Left lung (tissue), 10 donors: ENCODE results near the gene SUCLG2. TPM values are rescaled to one million over a fixed set of nuclear protein-coding genes. Genes with fewer than 3 reads are reported as not detected.
A peak's percentile ranks its signal among the peaks of the same experiment; 100 is the strongest.

Experiments
- ATAC-seq: fragments of 200-7000 bp; cut with Tn5 transposase; one replicate; pipeline ENCODE4 v1.9.1; 2020; ENCODE audit warnings: moderate library complexity
- DNase-seq, 4 donors: peaks; one replicate each; pipeline ENCODE4 v3.0.0-alpha.2; 2013 to 2020
- H3K27ac ChIP-seq, 2 donors: fragments of 200-600 bp; sonication (generic) in 1 of 2; one replicate each; pipeline versions ENCODE4 v1.5.0 to v1.8.0; 2020 to 2021
- H3K27me3 ChIP-seq, 2 donors: fragments of 200-600 bp; sonication (generic) in 1 of 2; one replicate each; pipeline versions ENCODE4 v1.5.0 to v1.8.0; 2020 to 2021
- H3K36me3 ChIP-seq, 2 donors: fragments of 200-600 bp; sonication (generic) in 1 of 2; one replicate each; pipeline versions ENCODE4 v1.5.0 to v1.8.0; 2020 to 2021
- H3K4me1 ChIP-seq, 2 donors: fragments of 200-600 bp; one replicate each; pipeline ENCODE4 v1.8.0; 2021
- H3K4me3 ChIP-seq, 2 donors: fragments of 200-600 bp; sonication (generic) in 1 of 2; one replicate each; pipeline versions ENCODE4 v1.5.0 to v1.8.0; 2020 to 2021; ENCODE audit warnings: mild to moderate bottlenecking in 1 of 2
- H3K9me3 ChIP-seq, 2 donors: fragments of 200-600 bp; sonication (generic) in 1 of 2; one replicate each; pipeline versions ENCODE4 v1.5.0 to v1.8.0; 2020 to 2021
- CTCF ChIP-seq, 2 donors: fragments of 200-600 bp; sonication (generic) in 1 of 2; IDR thresholded peaks; one replicate each; pipeline versions ENCODE4 v1.5.0 to v1.8.0; 2021; ENCODE audit warnings: antibody characterized with exemption in 2 of 2
- intact Hi-C, 2 donors: fragments of 100-400 bp; cut with DNase I; formaldehyde crosslinking; loops; one replicate each; pipeline versions ENCODE4 v1.11.2 to v1.14.2; 2022
- polyA plus RNA-seq, 6 donors: library from polyadenylated mRNA; unstranded; fragments of 120-200 nt; gene quantifications; one replicate each; pipeline ENCODE4 v1.2.1, GENCODE V29; 2013; ENCODE audit not compliant: insufficient read length in 6 of 6
- total RNA-seq, 2 donors: library from RNA; stranded (reverse); fragmentation: NEBNext Ultra II Directional; extraction: Animal tissue kit (Norgen Biotek cat#: 25700); gene quantifications; one replicate each; pipeline ENCODE4 v1.2.1, GENCODE V29; 2021
- donor health status: DM: no; HTN: yes; CAD: no.
- donor health status: DM: no; HTN: no; CAD: no.

SUCLG2 gene
- total and polyA plus RNA-seq, 8 donors: 52.7 to 74.1 (median 60.0) TPM

GRCh38 chr3:67691926-67692325, 37.5 kb upstream of the SUCLG2 start:
- no peak overlapping the region for H3K27ac ChIP-seq
- H3K4me1 ChIP-seq: no peaks in the 10 kb centered on the region
- ATAC-seq (no peak), DNase-seq (no peak)
- intact Hi-C loops: no loop called here
- no peaks in the 10 kb centered on the region for H3K9me3 ChIP-seq
- TF ChIP-seq CTCF (IDR thresholded peaks at IDR 0.05): no peak
- no peaks in the 10 kb centered on the region for H3K36me3 ChIP-seq
- no peak overlapping the region for H3K4me3 ChIP-seq
- no peaks in the 10 kb centered on the region for H3K27me3 ChIP-seq

- H3K4me3 ChIP-seq: no peak overlapping the region
- H3K4me1 ChIP-seq: no peaks in the 10 kb centered on the region
- DNase-seq (no peak), ATAC-seq (no peak)
- intact Hi-C loops: no loop called here
- no peaks in the 10 kb centered on the region for H3K9me3 ChIP-seq
- no peak overlapping the region for H3K27ac ChIP-seq
- no peaks in the 10 kb centered on the region for H3K36me3 ChIP-seq
- TF ChIP-seq CTCF (IDR thresholded peaks at IDR 0.05): no peak
- H3K27me3 ChIP-seq: no peaks in the 10 kb centered on the region
These were observed 36.8 kb upstream of the SUCLG2 start for GRCh38 chr3:67691207-67691606.

GRCh38 chr3:67689806-67690205, 35.4 kb upstream of the SUCLG2 start:
- Histone ChIP-seq H3K9me3 (no peaks in the 10 kb centered on the region), H3K4me3 (no peak overlapping the region), H3K36me3 (no peaks in the 10 kb centered on the region), H3K4me1 (no peaks in the 10 kb centered on the region), H3K27me3 (no peaks in the 10 kb centered on the region), H3K27ac (no peak overlapping the region)
- no peak for DNase-seq
- intact Hi-C loops: no loop called here
- ATAC-seq: no peak
- TF ChIP-seq CTCF (IDR thresholded peaks at IDR 0.05): no peak

GRCh38 chr3:67688231-67688630, 33.8 kb upstream of the SUCLG2 start:
- DNase-seq (no peak), ATAC-seq (peak; percentile 19)
- no peaks in the 10 kb centered on the region for H3K36me3 ChIP-seq
- H3K27me3 ChIP-seq: no peaks in the 10 kb centered on the region
- no peak overlapping the region for H3K4me3 ChIP-seq
- intact Hi-C loops: no loop called here
- H3K27ac ChIP-seq: no peak overlapping the region
- no peak for TF ChIP-seq CTCF (IDR thresholded peaks at IDR 0.05)
- no peaks in the 10 kb centered on the region for H3K4me1 ChIP-seq
- no peaks in the 10 kb centered on the region for H3K9me3 ChIP-seq

GRCh38 chr3:67686069-67686468, 31.7 kb upstream of the SUCLG2 start:
- Histone ChIP-seq H3K4me3 (no peak overlapping the region), H3K9me3 (no peaks in the 10 kb centered on the region), H3K27ac (no peak overlapping the region), H3K4me1 (no peaks in the 10 kb centered on the region), H3K27me3 (no peaks in the 10 kb centered on the region), H3K36me3 (no peaks in the 10 kb centered on the region)
- intact Hi-C loops: no loop called here
- DNase-seq (no peak), ATAC-seq (no peak)
- no peak for TF ChIP-seq CTCF (IDR thresholded peaks at IDR 0.05)
